ENCODE measurements around the gene SRP9. TPM values are rescaled to one million over a fixed set of nuclear protein-coding genes. Genes with fewer than 3 reads are reported as not detected.

Gene SRP9
- total RNA-seq, 1 donor from 2014 or later = 1,104 TPM

DNA sequence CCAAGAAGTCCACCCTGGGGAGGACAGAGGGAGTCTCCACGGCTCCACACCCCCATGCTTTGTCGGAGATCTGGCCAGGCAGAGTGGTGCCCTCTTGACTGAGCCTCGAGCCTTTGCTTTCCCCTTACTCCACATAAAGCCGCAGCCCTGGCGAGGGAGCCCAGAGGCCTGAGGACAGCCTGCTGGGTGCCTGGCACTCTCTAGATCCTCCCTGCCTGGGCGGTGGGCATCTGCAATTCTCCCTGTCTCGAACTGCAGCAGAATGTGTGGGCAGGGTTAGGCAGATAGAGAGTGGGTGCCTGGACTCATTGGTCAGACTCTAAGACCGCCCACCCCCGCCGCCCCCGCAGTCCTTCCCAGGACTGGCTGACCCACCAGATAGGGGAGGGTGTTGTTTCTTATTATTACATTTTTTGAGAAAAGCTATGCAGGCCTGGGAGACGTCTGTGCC, 46.2 kb downstream of the SRP9 start:
- no peak overlapping the region for H3K27ac ChIP-seq
- no peak overlapping the region for H3K4me3 Mint-ChIP-seq

GRCh38 chr1:225824533-225824941, 46.9 kb downstream of the SRP9 start:
- Mint-ChIP-seq H3K27me3 (ENCODE audit: insufficient read depth, low read depth) (peaks cover 2% of the 10 kb centered on the region), H3K27ac (peak overlapping the region; percentile 76), H3K4me1 (peaks cover 37% of the 10 kb centered on the region), H3K9me3 (no peaks in the 10 kb centered on the region), H3K4me3 (no peak overlapping the region), H3K36me3 (no peaks in the 10 kb centered on the region)
- peak overlapping the region; percentile 58 for H3K4me2 ChIP-seq
- H3K27me3 ChIP-seq = no peaks in the 10 kb centered on the region
- no peaks in the 10 kb centered on the region for H3K9me3 ChIP-seq (ENCODE audit: low read depth)
- H3K27ac ChIP-seq = no peak overlapping the region
- H3K79me2 ChIP-seq (ENCODE audit: low read depth) = no peaks in the 10 kb centered on the region
- H3F3A ChIP-seq (ENCODE audit: low read depth) = peaks cover 10% of the 10 kb centered on the region
- no peak overlapping the region for H3K4me3 ChIP-seq
- H3K36me3 ChIP-seq = no peaks in the 10 kb centered on the region
- H2AFZ ChIP-seq (replicated peaks) = no peak overlapping the region
- peaks cover 23% of the 10 kb centered on the region for H4K20me1 ChIP-seq (ENCODE audit: low read depth)
- H3K4me1 ChIP-seq = peaks cover 22% of the 10 kb centered on the region
- no peak overlapping the region for H3K9ac ChIP-seq
- peak; percentile 55 for DNase-seq (ENCODE audit: low spot score)
- TF ChIP-seq EZH2 (IDR thresholded peaks at IDR 0.05) (no peak), CTCF (IDR thresholded peaks at IDR 0.05) (no peak), EZH2phosphoT487 (IDR thresholded peaks at IDR 0.05) (no peak)

More for the DNA sequence above, 46.2 kb downstream of the SRP9 start:
- Histone ChIP-seq H2AFZ (replicated peaks) (no peak overlapping the region), H3K9ac (no peak overlapping the region), H3K36me3 (no peaks in the 10 kb centered on the region), H3F3A (ENCODE audit: low read depth) (peaks cover 10% of the 10 kb centered on the region), H3K79me2 (ENCODE audit: low read depth) (no peaks in the 10 kb centered on the region), H3K4me3 (no peak overlapping the region), H3K4me1 (peaks cover 22% of the 10 kb centered on the region), H3K9me3 (ENCODE audit: low read depth) (no peaks in the 10 kb centered on the region), H3K27me3 (no peaks in the 10 kb centered on the region), H3K4me2 (peak overlapping the region; percentile 58), H4K20me1 (ENCODE audit: low read depth) (peaks cover 23% of the 10 kb centered on the region)
- Mint-ChIP-seq H3K36me3 (no peaks in the 10 kb centered on the region), H3K4me1 (peaks cover 40% of the 10 kb centered on the region), H3K27ac (peak overlapping the region; percentile 76), H3K9me3 (no peaks in the 10 kb centered on the region), H3K27me3 (ENCODE audit: insufficient read depth, low read depth) (peaks cover 2% of the 10 kb centered on the region)
- DNase-seq (ENCODE audit: low spot score) = no peak
- TF ChIP-seq EZH2 (IDR thresholded peaks at IDR 0.05) (no peak), EZH2phosphoT487 (IDR thresholded peaks at IDR 0.05) (no peak), CTCF (IDR thresholded peaks at IDR 0.05) (no peak)

GRCh38 chr1:225825078-225825477, 47.5 kb downstream of the SRP9 start:
- Mint-ChIP-seq H3K27ac (no peak overlapping the region), H3K4me1 (peaks cover 34% of the 10 kb centered on the region)
- H3K4me3 ChIP-seq = no peak overlapping the region

More at GRCh38 chr1:225825078-225825477, 47.5 kb downstream of the SRP9 start:
- Histone ChIP-seq H2AFZ (replicated peaks) (no peak overlapping the region), H3K4me2 (peak overlapping the region; percentile 58), H4K20me1 (ENCODE audit: low read depth) (peaks cover 23% of the 10 kb centered on the region), H3K9me3 (ENCODE audit: low read depth) (no peaks in the 10 kb centered on the region), H3F3A (ENCODE audit: low read depth) (peaks cover 10% of the 10 kb centered on the region), H3K4me1 (peaks cover 22% of the 10 kb centered on the region), H3K27me3 (no peaks in the 10 kb centered on the region), H3K79me2 (ENCODE audit: low read depth) (no peaks in the 10 kb centered on the region), H3K27ac (peak overlapping the region; percentile 70), H3K9ac (no peak overlapping the region), H3K36me3 (no peaks in the 10 kb centered on the region)
- no peak for DNase-seq (ENCODE audit: low spot score)
- TF ChIP-seq EZH2 (IDR thresholded peaks at IDR 0.05) = no peak
- no peak for TF ChIP-seq EZH2phosphoT487 (IDR thresholded peaks at IDR 0.05)
- no peak for TF ChIP-seq CTCF (IDR thresholded peaks at IDR 0.05)
- no peaks in the 10 kb centered on the region for H3K9me3 Mint-ChIP-seq
- H3K36me3 Mint-ChIP-seq = no peaks in the 10 kb centered on the region
- no peak overlapping the region for H3K4me3 Mint-ChIP-seq
- H3K27me3 Mint-ChIP-seq (ENCODE audit: insufficient read depth, low read depth) = peaks cover 2% of the 10 kb centered on the region
